ENCODE measurements around the gene MFSD2A.
"Not testable (repeated sequence)": the region's sequence is repeated elsewhere in the genome, so short reads cannot be mapped to it uniquely, and the experiment has no call there.

The MFSD2A gene

GRCh38 chr1:39969048-39969447 is 14.1 kb downstream of the MFSD2A start:
- DNase-seq, result no peak

- no peak for DNase-seq
These were observed 14.8 kb downstream of the MFSD2A start for GRCh38 chr1:39969531-39970270.

GRCh38 chr1:39970274-39970673 is 15.3 kb downstream of the MFSD2A start:
- no peak for DNase-seq

- no peak for DNase-seq
These were observed 16.2 kb downstream of the MFSD2A start for GRCh38 chr1:39971138-39971537.

GRCh38 chr1:39973503-39974135 is 18.7 kb downstream of the MFSD2A start:
- peak; percentile 69 for DNase-seq

- DNase-seq, result no peak
These were observed 21.8 kb downstream of the MFSD2A start for GRCh38 chr1:39976732-39977131.

GRCh38 chr1:39977202-39977601 is 22.3 kb downstream of the MFSD2A start:
- no peak for DNase-seq

- DNase-seq, result no peak
These were observed 24.7 kb downstream of the MFSD2A start for GRCh38 chr1:39979654-39980053.

- no peak for DNase-seq
These were observed 25.8 kb downstream of the MFSD2A start for GRCh38 chr1:39980555-39981313.

- DNase-seq, result no peak
These were observed 26.4 kb downstream of the MFSD2A start for GRCh38 chr1:39981385-39981784.

GRCh38 chr1:39981945-39982344 is 27.0 kb downstream of the MFSD2A start:
- no peak for DNase-seq

GRCh38 chr1:39984480-39984879 is 29.5 kb downstream of the MFSD2A start:
- not testable (repeated sequence) for DNase-seq

- DNase-seq, result no peak
These were observed 30.0 kb downstream of the MFSD2A start for GRCh38 chr1:39984951-39985350.

- no peak for DNase-seq
These were observed 32.9 kb downstream of the MFSD2A start for GRCh38 chr1:39987869-39988268.

GRCh38 chr1:39988618-39989343 is 33.8 kb downstream of the MFSD2A start:
- DNase-seq, result no peak

- DNase-seq, result no peak
These were observed 35.5 kb downstream of the MFSD2A start for GRCh38 chr1:39990428-39990827.

GRCh38 chr1:39992234-39992633 is 37.3 kb downstream of the MFSD2A start:
- no peak for DNase-seq

GRCh38 chr1:39992888-39993287 is 37.9 kb downstream of the MFSD2A start:
- no peak for DNase-seq

GRCh38 chr1:39995973-39996393 is 41.0 kb downstream of the MFSD2A start:
- no peak for DNase-seq

- DNase-seq, result no peak
These were observed 41.6 kb downstream of the MFSD2A start for GRCh38 chr1:39996396-39997004.

- DNase-seq, result no peak
These were observed 46.5 kb downstream of the MFSD2A start for GRCh38 chr1:40001456-40001855.
